Lung (tissue), 12 donors: Measurements from ENCODE around the gene CYBC1. TPM values are rescaled to one million over a fixed set of nuclear protein-coding genes. Genes with fewer than 3 reads are reported as not detected.

Experiments
- ATAC-seq: fragments of 200-7000 bp; cut with Tn5 transposase; one replicate; pipeline ENCODE4 v1.9.1; 2020; ENCODE audit warnings: moderate number of reproducible peaks; ENCODE audit not compliant: insufficient read depth, low FRiP score
- DNase-seq, 3 donors: peaks; one replicate each; pipeline ENCODE4 v3.0.0-alpha.2; 2013 to 2017
- H3K27ac ChIP-seq, 2 donors: one replicate each; pipeline ENCODE4 v1.5.1; 2013; ENCODE audit warnings: mild to moderate bottlenecking in 2 of 2, moderate library complexity in 2 of 2, control low read depth in 1 of 2, inconsistent platforms in 1 of 2, low read depth in 1 of 2, low read length in 1 of 2
- H3K27me3 ChIP-seq, 3 donors: one replicate each; pipeline ENCODE4 v1.5.1; 2013; ENCODE audit warnings: low read length in 2 of 3; ENCODE audit not compliant: control insufficient read depth in 3 of 3, insufficient read depth in 3 of 3
- H3K36me3 ChIP-seq, 4 donors: one replicate each; pipeline ENCODE4 v1.5.1; 2013; ENCODE audit warnings: low read length in 4 of 4, mild to moderate bottlenecking in 1 of 4, moderate library complexity in 1 of 4; ENCODE audit not compliant: control insufficient read depth in 4 of 4, insufficient read depth in 4 of 4
- H3K4me1 ChIP-seq, 5 donors: one replicate each; pipeline ENCODE4 v1.5.1; 2013; ENCODE audit warnings: low read length in 5 of 5, mild to moderate bottlenecking in 2 of 5, moderate library complexity in 1 of 5; ENCODE audit not compliant: control insufficient read depth in 5 of 5, insufficient read depth in 5 of 5
- H3K4me3 ChIP-seq: one replicate; pipeline ENCODE4 v1.5.1; 2013; ENCODE audit warnings: mild to moderate bottlenecking, control low read depth, moderate library complexity
- H3K9ac ChIP-seq, 2 donors: one replicate each; pipeline ENCODE4 v1.5.1; 2013; ENCODE audit warnings: low read length in 2 of 2, control low read depth in 1 of 2; ENCODE audit not compliant: insufficient read depth in 1 of 2
- H3K9me3 ChIP-seq, 4 donors: one replicate each; pipeline ENCODE4 v1.5.1; 2013; ENCODE audit warnings: low read length in 3 of 4, mild to moderate bottlenecking in 1 of 4, moderate library complexity in 1 of 4; ENCODE audit not compliant: control insufficient read depth in 4 of 4, insufficient read depth in 3 of 4
- CTCF ChIP-seq: IDR thresholded peaks from 2 replicates; pipeline ENCODE4 v1.5.1; 2012; ENCODE audit warnings: mild to moderate bottlenecking; ENCODE audit errors: control extremely low read depth, extremely low read depth
- WGBS, 2 donors: extraction: QIAGEN DNeasy Blood & Tissue Kit; methylation state at CpG; one replicate each; pipeline ENCODE4 v1.1.7; 2013; 5-methylcytosine and 5-hydroxymethylcytosine counted together
- polyA plus RNA-seq, 2 donors: library from polyadenylated mRNA; stranded (reverse); fragments of 200-250 nt; gene quantifications; one replicate each; pipeline ENCODE4 v1.2.1, GENCODE V29; 2013
- total RNA-seq, 2 donors: library from RNA; depleted of rRNA in 1 of 2; stranded (reverse); fragments of >200 nt in 1 of 2; gene quantifications; one replicate each; pipeline ENCODE4 v1.2.1, GENCODE V29; 2014 to 2021
- donor health status: control.
- donor health status: control.
- donor health status: Bipolar disorder and iron deficiency.
- donor health status: healthy.
- donor health status: DM: yes; HTN: yes; CAD: no.

Gene CYBC1
- total and polyA plus RNA-seq, 4 donors = 37.4 to 144 (median 92.0) TPM

DNA sequence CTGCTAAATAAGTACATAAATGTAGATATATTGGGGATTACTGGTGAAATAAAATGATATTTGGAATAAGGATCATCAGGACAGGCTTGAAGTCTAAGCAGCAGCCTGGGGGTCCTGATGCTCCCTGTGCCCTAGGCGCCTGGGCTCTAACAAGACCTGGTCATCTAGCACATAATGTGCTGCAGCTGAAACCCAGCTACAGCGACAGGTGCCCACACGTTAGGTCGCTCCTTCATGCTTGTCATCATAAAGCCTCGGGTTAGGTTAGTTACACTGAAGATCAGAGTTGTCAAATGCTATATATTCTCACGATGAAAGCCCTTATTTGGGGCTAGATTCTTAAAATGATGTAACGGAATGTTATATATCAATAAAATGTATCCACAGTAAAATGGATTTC is 19.5 kb upstream of the CYBC1 start:
- ATAC-seq (no peak), DNase-seq (no peak)
- no peaks in the 10 kb centered on the region for H3K9me3 ChIP-seq
- 97 to 99% methylated on average over 7 of the region's 7 CpGs for WGBS, 2 donors
- H3K27ac ChIP-seq = no peak overlapping the region
- H3K4me1 ChIP-seq = no peaks in the 10 kb centered on the region
- TF ChIP-seq CTCF = no peak
- peaks cover 19 to 28% (median 21%) of the 10 kb centered on the region in 4 donors for H3K36me3 ChIP-seq
- H3K27me3 ChIP-seq = no peaks in the 10 kb centered on the region
- no peak overlapping the region for H3K4me3 ChIP-seq
- H3K9ac ChIP-seq = no peak overlapping the region

- DNase-seq = no peak
- no peak overlapping the region for H3K4me3 ChIP-seq
Measured at GRCh38 chr17:82468692-82469091, 18.1 kb upstream of the CYBC1 start.

DNA sequence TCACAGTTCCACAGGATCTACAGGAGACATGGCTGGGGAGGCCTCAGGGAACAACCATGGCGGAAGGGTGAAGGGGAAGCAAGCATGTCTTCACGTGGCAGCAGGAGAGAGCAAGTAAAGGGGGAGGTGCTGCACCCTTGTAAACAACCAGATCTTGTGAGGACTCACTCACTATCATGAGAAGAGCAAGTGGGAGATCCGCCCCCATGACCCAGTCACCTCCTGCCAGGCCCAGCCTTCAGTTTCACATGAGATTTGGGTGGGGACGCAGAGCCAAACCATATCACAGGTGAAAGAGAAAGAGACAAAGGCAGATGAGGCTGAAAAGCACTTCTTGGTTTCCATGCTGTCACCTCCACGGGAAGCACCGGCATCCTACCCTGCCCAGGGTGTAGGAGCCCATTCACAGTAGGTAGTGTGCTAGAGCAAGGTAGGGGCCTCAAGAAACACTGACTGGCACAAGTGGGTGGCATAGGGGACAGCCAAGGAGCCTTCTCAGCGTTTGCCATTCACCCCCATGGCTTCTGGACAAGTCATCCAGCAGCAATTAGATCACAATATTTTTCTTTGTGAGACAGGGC is 14.6 kb upstream of the CYBC1 start:
- Histone ChIP-seq H3K9ac (no peak overlapping the region), H3K9me3 (no peaks in the 10 kb centered on the region), H3K36me3 (peaks cover 16 to 41% (median 30%) of the 10 kb centered on the region in 4 donors), H3K27ac (no peak overlapping the region), H3K4me3 (no peak overlapping the region), H3K4me1 (peaks cover 0 to 2% (median 0%) of the 10 kb centered on the region in 5 donors), H3K27me3 (no peaks in the 10 kb centered on the region)
- no peak for TF ChIP-seq CTCF
- DNase-seq (no peak), ATAC-seq (no peak)
- 90 to 94% methylated on average over 7 of the region's 7 CpGs for WGBS, 2 donors

More at GRCh38 chr17:82468692-82469091, 18.1 kb upstream of the CYBC1 start:
- Histone ChIP-seq H3K9ac (no peak overlapping the region), H3K27me3 (no peaks in the 10 kb centered on the region), H3K4me1 (no peaks in the 10 kb centered on the region), H3K36me3 (peaks cover 19 to 30% (median 22%) of the 10 kb centered on the region in 4 donors), H3K27ac (no peak overlapping the region), H3K9me3 (no peaks in the 10 kb centered on the region)
- ATAC-seq = no peak
- TF ChIP-seq CTCF = no peak
- 91 to 95% methylated on average over 7 of the region's 7 CpGs for WGBS, 2 donors

GRCh38 chr17:82464567-82464929 is 14.0 kb upstream of the CYBC1 start:
- WGBS, 2 donors = 91 to 93% methylated on average over 11 of the region's 11 CpGs
- H3K9me3 ChIP-seq = no peaks in the 10 kb centered on the region
- peaks cover 13 to 39% (median 26%) of the 10 kb centered on the region in 4 donors for H3K36me3 ChIP-seq
- no peak overlapping the region for H3K27ac ChIP-seq
- H3K27me3 ChIP-seq = no peaks in the 10 kb centered on the region
- no peak for ATAC-seq
- H3K4me1 ChIP-seq = peaks cover 0 to 2% (median 0%) of the 10 kb centered on the region in 5 donors
- H3K9ac ChIP-seq = no peak overlapping the region
- no peak for TF ChIP-seq CTCF
- DNase-seq = no peak
- no peak overlapping the region for H3K4me3 ChIP-seq
